Measurements from ENCODE around the gene MICAL3.

The MICAL3 gene

GRCh38 chr22:17820879-17821439 lies 203.4 kb downstream of the MICAL3 start:
- no peak for DNase-seq (ENCODE audit: low read depth in 2 of 2)

- no peak for DNase-seq (ENCODE audit: low read depth in 2 of 2)
These were observed 205.7 kb downstream of the MICAL3 start for GRCh38 chr22:17818649-17819048.

GRCh38 chr22:17818180-17818579 lies 206.2 kb downstream of the MICAL3 start:
- no peak for DNase-seq (ENCODE audit: low read depth in 2 of 2)

GRCh38 chr22:17817511-17818065 lies 206.8 kb downstream of the MICAL3 start:
- DNase-seq (ENCODE audit: low read depth in 2 of 2), result no peak

GRCh38 chr22:17817079-17817478 lies 207.3 kb downstream of the MICAL3 start:
- DNase-seq (ENCODE audit: low read depth in 2 of 2), result no peak

- DNase-seq (ENCODE audit: low read depth in 2 of 2), result no peak
These were observed 207.7 kb downstream of the MICAL3 start for GRCh38 chr22:17816649-17817048.

GRCh38 chr22:17815703-17816254 lies 208.6 kb downstream of the MICAL3 start:
- DNase-seq (ENCODE audit: low read depth in 2 of 2), result no peak

- no peak for DNase-seq (ENCODE audit: low read depth in 2 of 2)
These were observed 209.5 kb downstream of the MICAL3 start for GRCh38 chr22:17814830-17815229.

GRCh38 chr22:17814084-17814483 lies 210.3 kb downstream of the MICAL3 start:
- DNase-seq (ENCODE audit: low read depth in 2 of 2), result no peak

- DNase-seq (ENCODE audit: low read depth in 2 of 2), result no peak
These were observed 213.2 kb downstream of the MICAL3 start for GRCh38 chr22:17811119-17811518.

- no peak for DNase-seq (ENCODE audit: low read depth in 2 of 2)
These were observed 213.7 kb downstream of the MICAL3 start for GRCh38 chr22:17810570-17811116.

GRCh38 chr22:17808693-17809403 lies 215.5 kb downstream of the MICAL3 start:
- no peak for DNase-seq (ENCODE audit: low read depth in 2 of 2)

GRCh38 chr22:17807578-17808410 lies 216.6 kb downstream of the MICAL3 start:
- no peak for DNase-seq (ENCODE audit: low read depth in 2 of 2)

GRCh38 chr22:17807086-17807485 lies 217.3 kb downstream of the MICAL3 start:
- no peak for DNase-seq (ENCODE audit: low read depth in 2 of 2)

GRCh38 chr22:17806437-17806836 lies 217.9 kb downstream of the MICAL3 start:
- no peak for DNase-seq (ENCODE audit: low read depth in 2 of 2)

GRCh38 chr22:17804331-17805080 lies 219.9 kb downstream of the MICAL3 start:
- DNase-seq (ENCODE audit: low read depth in 2 of 2), result no peak

- DNase-seq (ENCODE audit: low read depth in 2 of 2), result no peak
These were observed 220.6 kb downstream of the MICAL3 start for GRCh38 chr22:17803609-17804270.

- DNase-seq (ENCODE audit: low read depth in 2 of 2), result no peak
These were observed 221.5 kb downstream of the MICAL3 start for GRCh38 chr22:17802822-17803221.

- no peak for DNase-seq (ENCODE audit: low read depth in 2 of 2)
These were observed 221.9 kb downstream of the MICAL3 start for GRCh38 chr22:17802411-17802810.

- no peak for DNase-seq (ENCODE audit: low read depth in 2 of 2)
These were observed 226.4 kb downstream of the MICAL3 start for GRCh38 chr22:17797721-17798559.

Measured in fibroblast of skin of left biceps (primary cell).